Cardiac muscle cell (in vitro differentiated cells and primary cell): ENCODE measurements around the gene PGM3. TPM values are rescaled to one million over a fixed set of nuclear protein-coding genes. Genes with fewer than 3 reads are reported as not detected.

Source experiments
- DNase-seq, 2 donors: peaks; one replicate each; pipeline versions ENCODE4 v3.0.0 to v3.0.0-alpha.2; 2010 to 2017; ENCODE audit warnings: low read depth in 1 of 2, low spot score in 1 of 2
- H3K27ac ChIP-seq: fragments of 200-600 bp; sonication (generic); 2 replicates; pipeline ENCODE4 v1.5.1; 2016
- H3K27me3 ChIP-seq: fragments of 200-600 bp; sonication (generic); 2 replicates; pipeline ENCODE4 v1.6.0; 2016; ENCODE audit warnings: control low read depth
- H3K36me3 ChIP-seq: fragments of 200-600 bp; sonication (generic); 2 replicates; pipeline ENCODE4 v1.5.1; 2016; ENCODE audit warnings: control low read depth
- H3K4me1 ChIP-seq: fragments of 200-600 bp; sonication (generic); 2 replicates; pipeline ENCODE4 v1.8.1; 2017; ENCODE audit warnings: low read depth, mild to moderate bottlenecking, mixed run types
- H3K4me3 ChIP-seq: fragments of 200-600 bp; sonication (generic); 2 replicates; pipeline ENCODE4 v1.5.1; 2016; ENCODE audit warnings: mild to moderate bottlenecking
- H3K9me3 ChIP-seq: fragments of 200-600 bp; sonication (generic); 2 replicates; pipeline ENCODE4 v1.5.1; 2017; ENCODE audit warnings: low read depth, mild to moderate bottlenecking, control low read depth
- polyA plus RNA-seq: library from polyadenylated mRNA; unstranded; fragments of >200 nt; fragmentation: Nextera tagmentation; extraction: Ambion mirVana; gene quantifications from 2 replicates; pipeline ENCODE4 v1.2.1, GENCODE V29; 2016
- total RNA-seq: library from RNA; depleted of rRNA; stranded (reverse); fragments of >200 nt; gene quantifications from 2 replicates; pipeline ENCODE4 v1.2.3, GENCODE V29; 2016
- TF ChIP-seq, protein P1 (sequence below): IDR thresholded peaks from 2 replicates; pipeline ENCODE4 v1.5.1; 2012; ENCODE audit warnings: low read depth, mild to moderate bottlenecking, low read length

The PGM3 gene
- total and polyA plus RNA-seq, 2 experiments from 2014 or later, result 23.3 to 39.7 TPM

DNA sequence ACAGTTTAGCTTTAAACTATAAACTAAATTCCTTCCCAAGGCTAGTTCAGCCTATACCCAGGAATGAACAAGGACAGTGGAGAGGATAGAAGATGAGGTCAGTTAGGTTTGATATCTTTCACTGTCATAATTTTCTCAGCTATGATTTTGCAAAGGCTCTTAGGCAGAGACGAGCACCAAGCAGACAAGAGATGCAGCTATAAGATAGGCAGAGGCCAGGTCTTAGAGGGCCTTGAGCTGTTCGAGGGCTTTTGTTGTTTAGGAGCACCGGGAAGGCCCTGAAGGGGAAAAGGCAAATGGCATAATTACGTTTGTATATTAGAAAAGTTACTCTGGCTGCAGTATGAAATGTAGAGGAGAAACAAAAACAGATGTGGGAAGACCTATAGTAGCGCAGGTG, 65.8 kb downstream of the PGM3 start:
- Histone ChIP-seq H3K4me1 (peaks cover 7% of the 10 kb centered on the region), H3K36me3 (peaks cover 50% of the 10 kb centered on the region)

DNA sequence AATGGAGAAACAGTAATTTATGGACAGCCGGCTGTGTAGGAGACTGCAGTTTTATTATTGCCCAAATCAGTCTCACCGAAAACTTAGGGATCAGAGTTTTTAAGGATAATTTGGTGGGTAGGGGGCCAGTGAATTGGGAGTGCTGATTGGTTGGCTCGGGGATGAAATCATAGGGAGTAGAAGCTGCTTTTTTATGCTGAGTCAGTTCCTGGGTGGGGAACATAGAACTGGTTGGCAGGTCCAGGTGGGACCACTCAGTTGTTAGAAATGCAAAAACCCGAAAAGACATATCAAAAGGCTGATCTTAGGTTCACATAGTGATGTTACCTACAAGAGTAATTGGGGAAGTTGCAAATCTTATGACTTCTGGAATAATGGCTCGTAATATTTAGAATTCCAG, 66.3 kb downstream of the PGM3 start:
- H3K27ac ChIP-seq, result no peak overlapping the region
- peaks cover 50% of the 10 kb centered on the region for H3K36me3 ChIP-seq
- no peaks in the 10 kb centered on the region for H3K27me3 ChIP-seq
- no peak for DNase-seq
- H3K4me3 ChIP-seq, result no peak overlapping the region
- peaks cover 7% of the 10 kb centered on the region for H3K4me1 ChIP-seq
- TF ChIP-seq, protein P1, sequence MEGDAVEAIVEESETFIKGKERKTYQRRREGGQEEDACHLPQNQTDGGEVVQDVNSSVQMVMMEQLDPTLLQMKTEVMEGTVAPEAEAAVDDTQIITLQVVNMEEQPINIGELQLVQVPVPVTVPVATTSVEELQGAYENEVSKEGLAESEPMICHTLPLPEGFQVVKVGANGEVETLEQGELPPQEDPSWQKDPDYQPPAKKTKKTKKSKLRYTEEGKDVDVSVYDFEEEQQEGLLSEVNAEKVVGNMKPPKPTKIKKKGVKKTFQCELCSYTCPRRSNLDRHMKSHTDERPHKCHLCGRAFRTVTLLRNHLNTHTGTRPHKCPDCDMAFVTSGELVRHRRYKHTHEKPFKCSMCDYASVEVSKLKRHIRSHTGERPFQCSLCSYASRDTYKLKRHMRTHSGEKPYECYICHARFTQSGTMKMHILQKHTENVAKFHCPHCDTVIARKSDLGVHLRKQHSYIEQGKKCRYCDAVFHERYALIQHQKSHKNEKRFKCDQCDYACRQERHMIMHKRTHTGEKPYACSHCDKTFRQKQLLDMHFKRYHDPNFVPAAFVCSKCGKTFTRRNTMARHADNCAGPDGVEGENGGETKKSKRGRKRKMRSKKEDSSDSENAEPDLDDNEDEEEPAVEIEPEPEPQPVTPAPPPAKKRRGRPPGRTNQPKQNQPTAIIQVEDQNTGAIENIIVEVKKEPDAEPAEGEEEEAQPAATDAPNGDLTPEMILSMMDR, result no peak
- H3K9me3 ChIP-seq, result no peaks in the 10 kb centered on the region

More for the DNA sequence above, 65.8 kb downstream of the PGM3 start:
- Histone ChIP-seq H3K4me3 (no peak overlapping the region), H3K9me3 (no peaks in the 10 kb centered on the region), H3K27me3 (no peaks in the 10 kb centered on the region), H3K27ac (no peak overlapping the region)
- TF ChIP-seq, protein P1, result no peak
- DNase-seq, result no peak

- TF ChIP-seq, protein P1, result no peak
- no peak overlapping the region for H3K4me3 ChIP-seq
- peaks cover 7% of the 10 kb centered on the region for H3K4me1 ChIP-seq
- H3K9me3 ChIP-seq, result no peaks in the 10 kb centered on the region
- peak overlapping the region; percentile 41 for H3K27ac ChIP-seq
- peaks cover 50% of the 10 kb centered on the region for H3K36me3 ChIP-seq
- no peak for DNase-seq
- no peaks in the 10 kb centered on the region for H3K27me3 ChIP-seq
These were observed 66.8 kb downstream of the PGM3 start for GRCh38 chr6:83126223-83126622.

DNA sequence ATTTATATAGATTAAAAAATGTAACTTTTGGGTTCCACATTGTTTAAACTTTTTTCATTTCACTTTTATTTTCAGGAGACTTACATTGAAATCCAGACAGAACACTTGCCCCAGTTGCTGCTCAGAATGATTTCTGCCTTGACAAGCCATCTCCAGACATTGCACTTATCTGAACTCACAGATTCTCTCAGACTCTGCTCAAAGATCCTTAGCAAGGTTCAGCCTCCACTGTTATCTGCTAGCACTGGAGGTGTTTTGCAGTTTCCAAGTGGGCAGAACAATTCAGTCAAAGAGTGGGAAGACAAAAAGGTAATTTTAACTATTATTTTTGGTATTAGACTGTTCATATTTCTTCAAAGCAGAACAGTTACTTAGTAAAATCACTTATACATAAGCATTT, 67.6 kb downstream of the PGM3 start:
- H3K36me3 ChIP-seq, result peaks cover 52% of the 10 kb centered on the region

DNA sequence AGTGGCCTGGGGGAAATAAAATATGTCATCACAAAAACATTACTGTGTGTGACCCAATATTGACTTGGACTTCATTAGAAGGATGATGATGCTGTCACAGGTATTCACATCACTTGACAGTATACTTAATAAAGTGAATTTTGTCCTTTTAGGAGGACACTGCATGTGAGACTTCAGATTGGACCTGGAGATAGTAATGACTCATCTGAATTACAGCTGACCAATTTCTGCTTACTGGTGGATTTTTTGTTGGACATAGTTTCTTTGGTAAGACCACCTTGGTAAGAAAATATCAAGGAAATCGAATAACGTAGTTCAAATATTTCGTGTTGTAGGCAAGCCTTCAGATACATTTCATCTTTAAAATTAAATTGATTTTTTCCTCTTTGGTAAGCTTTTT, 68.5 kb downstream of the PGM3 start:
- Histone ChIP-seq H3K9me3 (no peaks in the 10 kb centered on the region), H3K36me3 (peaks cover 53% of the 10 kb centered on the region), H3K27me3 (no peaks in the 10 kb centered on the region)

More for the DNA sequence above, 67.6 kb downstream of the PGM3 start:
- Histone ChIP-seq H3K27me3 (no peaks in the 10 kb centered on the region), H3K4me3 (no peak overlapping the region), H3K27ac (peak overlapping the region; percentile 55), H3K4me1 (peaks cover 7% of the 10 kb centered on the region), H3K9me3 (no peaks in the 10 kb centered on the region)
- TF ChIP-seq, protein P1, result no peak
- DNase-seq, result peak in 1 of 2 donors; percentile 17

More for the DNA sequence above, 68.5 kb downstream of the PGM3 start:
- Histone ChIP-seq H3K4me1 (peaks cover 7% of the 10 kb centered on the region), H3K27ac (no peak overlapping the region), H3K4me3 (no peak overlapping the region)
- TF ChIP-seq, protein P1, result no peak
- no peak for DNase-seq
